ENCODE measurements around the gene MPND. TPM values are rescaled to one million over a fixed set of nuclear protein-coding genes. Genes with fewer than 3 reads are reported as not detected.

The MPND gene
- total RNA-seq, 2 experiments from 2014 or later, result 7.2 to 19.1 TPM

- no TSS peak for BruUV-seq (replicated peaks)
- H3K36me3 ChIP-seq (ENCODE audit: insufficient read depth, low read length), result no peaks in the 10 kb centered on the region
- CTCF ChIA-PET (ENCODE audit: unreplicated experiment), result no interaction called here
- POLR2A ChIA-PET, result no interaction called here
- no peak overlapping the region for H3K4me2 ChIP-seq (ENCODE audit: low read length)
- H3K27ac ChIP-seq (ENCODE audit: low read depth, low read length, poor library complexity, severe bottlenecking), result no peak overlapping the region
- H3K79me2 ChIP-seq (ENCODE audit: insufficient read depth, low read depth, low read length), result no peaks in the 10 kb centered on the region
- intact Hi-C loops (cut with micrococcal nuclease; ENCODE audit: unreplicated experiment), result no loop called here
- no peak overlapping the region for H2AFZ ChIP-seq (ENCODE audit: low read length)
- no peak for TF ChIP-seq EZH2phosphoT487 (IDR thresholded peaks at IDR 0.05; ENCODE audit: borderline replicate concordance, low read depth, low read length)
- TF ChIP-seq CTCF (conservative IDR thresholded peaks at IDR 0.05; ENCODE audit: low read length), result no peak
- DNase-seq (ENCODE audit: low spot score), result no peak
- no peak overlapping the region for H3K4me3 ChIP-seq (ENCODE audit: low read depth, low read length, poor library complexity, severe bottlenecking)
- H3K4me1 ChIP-seq (ENCODE audit: insufficient read depth, low read length, poor library complexity, severe bottlenecking), result peaks cover 8% of the 10 kb centered on the region
- H3K9me2 ChIP-seq (ENCODE audit: insufficient read depth, low read length), result no peaks in the 10 kb centered on the region
- H3K9me3 ChIP-seq (ENCODE audit: low read length), result no peaks in the 10 kb centered on the region
- no peaks in the 10 kb centered on the region for H4K20me1 ChIP-seq (ENCODE audit: insufficient read depth, low read length)
Observed at GRCh38 chr19:4329858-4330257, 13.5 kb upstream of the MPND start.

GRCh38 chr19:4334929-4335570 lies 8.3 kb upstream of the MPND start:
- POLR2A ChIA-PET, result no interaction called here

More at GRCh38 chr19:4334929-4335570, 8.3 kb upstream of the MPND start:
- no peaks in the 10 kb centered on the region for H4K20me1 ChIP-seq (ENCODE audit: insufficient read depth, low read length)
- H3K79me2 ChIP-seq (ENCODE audit: insufficient read depth, low read depth, low read length), result no peaks in the 10 kb centered on the region
- TF ChIP-seq CTCF (conservative IDR thresholded peaks at IDR 0.05; ENCODE audit: low read length), result no peak
- TF ChIP-seq EZH2phosphoT487 (IDR thresholded peaks at IDR 0.05; ENCODE audit: borderline replicate concordance, low read depth, low read length), result no peak
- no peak overlapping the region for H3K27ac ChIP-seq (ENCODE audit: low read depth, low read length, poor library complexity, severe bottlenecking)
- no peak overlapping the region for H2AFZ ChIP-seq (ENCODE audit: low read length)
- intact Hi-C loops (cut with micrococcal nuclease; ENCODE audit: unreplicated experiment), result no loop called here
- H3K4me3 ChIP-seq (ENCODE audit: low read depth, low read length, poor library complexity, severe bottlenecking), result no peak overlapping the region
- no peaks in the 10 kb centered on the region for H3K9me2 ChIP-seq (ENCODE audit: insufficient read depth, low read length)
- DNase-seq (ENCODE audit: low spot score), result no peak
- CTCF ChIA-PET (ENCODE audit: unreplicated experiment), result no interaction called here
- H3K4me2 ChIP-seq (ENCODE audit: low read length), result no peak overlapping the region
- BruUV-seq (replicated peaks), result no TSS peak
- H3K9me3 ChIP-seq (ENCODE audit: low read length), result no peaks in the 10 kb centered on the region
- peaks cover 4% of the 10 kb centered on the region for H3K4me1 ChIP-seq (ENCODE audit: insufficient read depth, low read length, poor library complexity, severe bottlenecking)
- no peaks in the 10 kb centered on the region for H3K36me3 ChIP-seq (ENCODE audit: insufficient read depth, low read length)

Data from OCI-LY7 (cell line).